Right renal cortex interstitium (tissue), 3 donors: ENCODE results near the gene SEC23B. TPM values are rescaled to one million over a fixed set of nuclear protein-coding genes. Genes with fewer than 3 reads are reported as not detected.
"Not testable (repeated sequence)": the region's sequence is repeated elsewhere in the genome, so short reads cannot be mapped to it uniquely, and the experiment has no call there.

Experiments
- DNase-seq, 3 donors: peaks; one replicate each; pipeline ENCODE4 v3.0.0-alpha.2; 2013; ENCODE audit warnings: low read depth in 3 of 3, low spot score in 2 of 3
- polyA plus RNA-seq, 3 donors: library from polyadenylated mRNA; unstranded; fragments of 120-200 nt; gene quantifications; one replicate each; pipeline ENCODE4 v1.2.1, GENCODE V29; 2013; ENCODE audit not compliant: insufficient read length in 3 of 3

SEC23B gene
- 10 to 100 TPM; 68.1 to 76.0 (median 75.9) TPM for polyA plus RNA-seq

GRCh38 chr20:18507218-18508191 lies at the start of gene SEC23B:
Gene SEC23B, plus strand, starts transcription at chr20:18507940. Its CDS starts 2,896 bp downstream, at chr20:18510836.
- peak; percentile 96 to 97 (median 96) for DNase-seq

DNA sequence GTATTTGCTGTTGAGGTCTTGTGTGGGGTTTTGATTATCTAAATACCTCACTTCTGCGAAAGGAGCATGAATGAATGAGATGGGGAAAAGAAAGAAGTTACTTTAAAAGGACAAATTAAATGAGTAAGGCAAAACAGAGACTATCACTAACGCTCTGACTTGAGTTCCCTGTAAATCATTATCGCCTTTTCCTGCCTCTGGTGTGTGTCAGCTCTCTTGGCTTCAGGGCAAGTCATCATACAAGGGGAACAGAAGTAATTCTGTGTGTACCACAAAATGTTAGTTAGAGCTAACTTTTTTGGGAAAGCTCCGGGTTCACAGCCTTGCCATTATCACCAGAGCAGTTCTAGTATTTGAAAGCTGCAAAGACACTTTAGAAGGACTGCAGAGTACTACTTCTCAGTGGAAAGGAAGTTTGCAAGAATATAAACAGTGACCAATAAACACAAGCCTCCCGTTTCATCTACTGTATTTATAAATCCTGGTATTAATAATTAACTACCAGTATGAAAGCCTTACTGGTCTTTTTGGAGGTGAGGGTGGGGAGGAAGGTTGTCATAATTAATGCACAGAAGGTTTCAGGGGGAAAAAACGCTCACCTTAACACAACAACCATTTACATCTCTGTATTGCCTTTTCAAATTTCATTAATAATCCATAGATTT lies 42.1 kb upstream of the SEC23B start:
- no peak for DNase-seq

DNA sequence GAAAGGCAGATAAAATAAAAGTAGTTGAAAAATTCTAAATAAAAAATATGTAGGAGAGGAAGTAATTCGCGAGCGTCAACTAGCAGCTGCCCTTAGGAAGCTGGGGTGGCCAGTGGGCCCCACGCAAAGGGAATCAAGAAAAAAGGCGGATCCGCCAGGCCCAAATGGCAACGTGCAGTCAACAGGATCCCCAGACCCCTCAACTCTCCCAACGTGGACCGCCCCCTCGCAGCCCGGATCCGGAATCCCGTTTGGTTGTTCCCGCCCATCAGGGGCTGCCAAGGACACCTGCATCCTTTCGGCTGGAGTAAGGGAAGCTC lies 41.2 kb upstream of the SEC23B start:
- no peak for DNase-seq

- peak; percentile 92 to 96 (median 96) for DNase-seq
These were observed 40.6 kb upstream of the SEC23B start, which contains the start of the genes DZANK1 and POLR3F for GRCh38 chr20:18466894-18467730. Gene DZANK1, minus strand, starts transcription at chr20:18467030. Its CDS starts 1,672 bp downstream, at chr20:18465358. Gene POLR3F, plus strand, starts transcription at chr20:18467390. Its CDS starts 117 bp downstream, at chr20:18467507.

- no peak for DNase-seq
These were observed 30.5 kb upstream of the SEC23B start for GRCh38 chr20:18477218-18477617.

- no peak for DNase-seq
These were observed 29.9 kb upstream of the SEC23B start for GRCh38 chr20:18477821-18478220.

DNA sequence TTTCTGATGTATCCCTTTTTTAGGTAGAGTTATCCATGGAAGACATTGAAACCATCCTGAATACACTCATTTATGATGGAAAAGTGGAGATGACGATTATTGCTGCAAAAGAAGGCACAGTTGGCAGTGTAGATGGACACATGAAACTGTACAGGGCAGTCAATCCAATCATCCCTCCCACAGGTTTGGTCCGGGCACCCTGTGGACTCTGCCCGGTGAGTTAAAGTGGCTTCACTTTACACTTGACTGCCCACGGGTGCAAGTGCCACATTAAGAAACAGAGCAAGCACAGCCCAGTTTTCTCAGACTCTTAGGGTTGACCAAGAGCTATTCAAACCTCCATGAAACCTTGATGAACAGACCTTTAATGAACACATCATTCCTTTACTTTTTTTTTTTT lies 26.1 kb upstream of the SEC23B start:
- no peak for DNase-seq

DNA sequence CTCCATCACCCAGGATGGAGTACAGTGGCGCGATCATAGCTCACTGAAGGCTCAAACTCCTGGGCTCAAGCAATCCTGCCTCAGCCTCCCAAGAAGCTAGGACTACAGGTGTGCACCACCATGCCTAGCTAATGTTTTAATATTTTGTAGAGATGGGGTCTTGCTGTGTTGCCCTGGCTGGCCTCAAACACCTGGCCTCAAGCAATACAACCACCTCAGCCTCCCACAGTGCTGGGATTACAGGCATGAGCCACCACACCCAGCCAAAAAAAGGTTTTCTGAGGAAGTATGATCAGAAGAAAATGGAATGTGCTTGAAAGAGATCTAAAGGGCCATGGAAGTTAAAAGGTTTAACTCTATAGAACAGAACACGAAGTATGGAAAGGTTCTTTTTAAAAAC lies 19.4 kb upstream of the SEC23B start:
- no peak for DNase-seq

GRCh38 chr20:18496042-18496441 lies 11.7 kb upstream of the SEC23B start:
- no peak for DNase-seq

DNA sequence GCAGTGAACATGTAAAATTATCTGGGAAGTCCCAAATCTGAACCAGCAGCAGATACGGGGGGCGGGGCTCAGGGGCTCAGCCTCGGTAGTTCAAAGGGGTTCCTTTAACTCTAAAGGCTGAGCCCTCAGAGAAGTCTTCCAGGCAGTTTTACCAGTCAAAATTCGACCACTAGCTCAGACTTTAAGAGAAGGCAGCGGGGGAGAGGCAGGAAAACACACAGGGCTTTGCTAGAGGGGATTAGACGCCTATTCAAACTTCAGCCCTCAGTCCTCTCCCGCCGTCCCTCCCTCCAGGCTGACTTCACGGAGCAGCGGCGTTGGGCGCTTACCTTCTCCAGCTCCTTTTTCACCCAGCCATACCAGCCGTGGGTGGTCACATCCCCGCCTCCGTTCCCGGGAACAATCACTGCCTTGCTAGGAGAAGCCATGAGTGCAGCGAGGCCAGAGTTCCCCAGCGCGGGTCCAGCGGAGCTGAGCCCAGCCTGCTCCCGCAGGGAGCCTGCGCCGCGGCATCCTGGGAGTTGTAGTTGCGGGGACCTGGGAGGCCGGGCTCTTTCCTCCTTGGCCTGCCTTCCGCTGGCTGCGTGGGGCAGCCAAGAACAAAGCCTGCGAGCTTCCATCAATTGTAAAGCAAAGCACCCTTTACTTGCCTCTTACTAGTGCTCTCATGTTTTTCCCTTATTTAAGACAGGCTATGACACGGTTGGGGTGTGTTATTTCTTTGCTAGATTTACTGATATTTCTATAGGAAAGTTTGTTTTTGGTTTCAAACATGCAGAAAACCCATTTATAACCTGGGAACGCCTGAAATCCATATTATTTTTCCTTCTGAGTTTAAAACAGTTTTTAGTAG lies 10.8 kb upstream of the SEC23B start, which contains the start of gene RBBP9:
Gene RBBP9, minus strand, starts transcription at position 486 of the 853 bp plus-strand sequence. Its CDS starts 58 bp downstream, at position 428.
- DNase-seq: peak in 2 of 3 donors; percentile 76

GRCh38 chr20:18497603-18498002 lies 10.1 kb upstream of the SEC23B start:
- no peak for DNase-seq

- DNase-seq: not testable (repeated sequence)
These were observed 6.1 kb upstream of the SEC23B start for GRCh38 chr20:18501672-18502071.

- no peak for DNase-seq
These were observed 3.2 kb upstream of the SEC23B start for GRCh38 chr20:18504479-18505060.

DNA sequence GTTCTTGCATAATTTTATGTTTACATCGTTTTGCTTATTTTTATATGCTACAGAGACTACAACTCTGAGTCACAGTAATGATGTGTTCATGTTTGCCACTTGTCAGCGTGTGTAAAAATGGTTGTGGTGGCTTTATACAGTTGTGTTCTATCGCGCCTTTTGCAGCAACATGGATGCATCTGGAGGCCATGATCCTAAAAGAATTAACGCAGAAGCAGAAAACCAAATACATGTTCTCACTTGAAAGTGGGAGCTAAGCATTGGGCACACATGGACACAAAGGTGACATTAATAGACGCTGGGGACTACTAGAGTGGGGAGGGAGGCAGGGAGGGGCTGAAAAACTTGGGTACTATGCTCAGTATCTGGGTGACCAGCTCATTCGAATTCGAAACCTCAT lies 996 bp upstream of the SEC23B start:
- DNase-seq: no peak

- no peak for DNase-seq
These were observed 3.8 kb downstream of the SEC23B start for GRCh38 chr20:18511571-18511970.

DNA sequence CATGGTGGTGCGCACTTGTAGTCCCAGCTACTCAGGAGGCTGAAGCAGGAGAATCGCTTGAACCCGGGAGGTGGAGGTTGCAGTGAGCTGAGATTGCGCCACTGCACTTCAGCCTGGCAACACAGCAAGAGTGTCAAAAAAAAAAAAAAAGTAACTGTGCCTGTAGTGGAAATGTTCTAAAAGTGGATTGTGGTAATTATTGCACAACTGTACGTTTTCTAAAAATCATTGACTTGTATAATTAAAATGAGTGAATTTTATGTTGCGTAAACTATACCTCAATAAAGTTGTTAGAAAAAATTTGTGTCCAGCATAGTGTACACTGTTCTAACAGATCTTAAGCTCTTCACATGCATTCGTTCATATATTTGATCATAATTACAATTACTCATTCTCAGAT lies 5.5 kb downstream of the SEC23B start:
- DNase-seq: no peak

DNA sequence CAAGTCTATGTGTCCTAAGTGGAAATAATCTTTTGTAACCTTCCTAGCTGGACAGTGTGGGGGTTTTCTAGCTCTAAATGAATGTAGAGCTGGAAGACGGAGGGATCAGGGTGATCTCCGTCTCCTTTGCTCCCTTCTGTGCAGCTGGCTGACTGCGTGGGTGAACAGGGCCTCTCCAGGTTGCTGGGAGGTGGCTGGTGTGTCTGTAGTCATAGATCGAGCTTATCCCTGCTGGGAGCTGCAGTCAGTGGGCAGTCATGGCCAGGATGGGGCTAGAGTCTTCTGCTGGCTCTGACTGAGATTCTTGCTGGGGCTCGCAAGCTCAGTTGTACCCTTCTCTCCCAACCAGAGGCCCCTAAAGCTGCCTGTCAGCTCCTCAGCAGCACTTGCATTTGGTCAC lies 6.4 kb downstream of the SEC23B start:
- no peak for DNase-seq

GRCh38 chr20:18515973-18516372 lies 8.2 kb downstream of the SEC23B start:
- no peak for DNase-seq

DNA sequence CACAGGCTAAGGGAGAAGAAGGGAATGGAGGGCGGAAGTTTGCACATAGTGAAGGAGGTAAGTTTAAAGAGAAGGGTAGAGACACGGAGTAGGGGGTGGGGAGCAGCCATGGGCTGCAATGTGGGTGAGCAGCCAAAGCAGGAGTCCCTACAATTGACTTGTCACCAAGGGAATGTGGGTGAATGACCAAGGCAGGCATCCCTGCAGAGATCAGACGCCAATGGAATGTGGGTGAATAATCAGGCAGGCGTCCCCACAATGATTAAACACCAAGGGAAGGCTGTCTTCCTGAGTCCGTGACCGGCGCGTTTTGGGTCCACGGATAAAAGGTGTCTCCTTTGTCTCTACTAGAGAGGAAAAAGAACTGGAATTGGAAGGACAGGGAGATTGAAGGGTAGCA lies 14.3 kb downstream of the SEC23B start:
- DNase-seq: not testable (repeated sequence)
